Mesenchymal stem cell (in vitro differentiated cells and primary cell): ENCODE results near the gene ULBP3.

Experiments used
- DNase-seq: peaks from one replicate; pipeline ENCODE4 v3.0.0-alpha.2; 2013
- H2AFZ ChIP-seq: one replicate; pipeline ENCODE4 v1.6.1; 2013; ENCODE audit warnings: low read depth, mild to moderate bottlenecking, control low read depth, inconsistent platforms, low read length, moderate library complexity
- H2AK5ac ChIP-seq: 2 replicates; pipeline ENCODE4 v1.6.1; 2013; ENCODE audit warnings: low read length, moderate library complexity, mild to moderate bottlenecking, inconsistent platforms; ENCODE audit not compliant: severe bottlenecking
- H2BK120ac ChIP-seq: one replicate; pipeline ENCODE4 v1.6.1; 2013; ENCODE audit warnings: low read depth, mild to moderate bottlenecking, inconsistent platforms, low read length, moderate library complexity
- H2BK12ac ChIP-seq, 2 experiments: one replicate each; pipeline ENCODE4 v1.6.1; 2013; ENCODE audit warnings: inconsistent platforms in 2 of 2, low read length in 2 of 2, mild to moderate bottlenecking in 2 of 2, moderate library complexity in 2 of 2, control low read depth in 1 of 2
- H2BK15ac ChIP-seq: one replicate; pipeline ENCODE4 v1.6.1; 2013; ENCODE audit warnings: mild to moderate bottlenecking, low read depth, inconsistent platforms; ENCODE audit not compliant: poor library complexity, severe bottlenecking
- H2BK5ac ChIP-seq: 2 replicates; pipeline ENCODE4 v1.6.1; 2013; ENCODE audit warnings: low read depth, mild to moderate bottlenecking, low read length, control low read depth, inconsistent platforms; ENCODE audit not compliant: poor library complexity, severe bottlenecking
- H3K14ac ChIP-seq, 2 experiments: one replicate each; pipeline ENCODE4 v1.6.1; 2013; ENCODE audit warnings: inconsistent platforms in 2 of 2, low read length in 2 of 2, control low read depth in 1 of 2, mild to moderate bottlenecking in 1 of 2, moderate library complexity in 1 of 2
- H3K18ac ChIP-seq, 2 experiments: one replicate each; pipeline ENCODE4 v1.6.1; 2013; ENCODE audit warnings: inconsistent platforms in 2 of 2, low read length in 2 of 2, control low read depth in 1 of 2, low read depth in 1 of 2, mild to moderate bottlenecking in 1 of 2
- H3K23ac ChIP-seq, 2 experiments: one replicate each; pipeline ENCODE4 v1.6.1; 2013; ENCODE audit warnings: inconsistent platforms in 2 of 2, low read length in 2 of 2, mild to moderate bottlenecking in 2 of 2, moderate library complexity in 2 of 2, control low read depth in 1 of 2
- H3K27ac ChIP-seq: 2 replicates; pipeline ENCODE4 v1.5.1; 2013; ENCODE audit warnings: mild to moderate bottlenecking, moderate library complexity, low read length, control low read depth, inconsistent platforms; ENCODE audit not compliant: poor library complexity, severe bottlenecking
- H3K27me3 ChIP-seq, 2 experiments: 2 replicates each; pipeline versions ENCODE4 v1.6.1 to v1.7.0; 2013; ENCODE audit warnings: low read length in 2 of 2, mild to moderate bottlenecking in 2 of 2, moderate library complexity in 2 of 2, control low read depth in 1 of 2, inconsistent platforms in 1 of 2; ENCODE audit not compliant: control insufficient read depth in 1 of 2, insufficient read depth in 1 of 2
- H3K36me3 ChIP-seq, 2 experiments: 2 replicates each; pipeline versions ENCODE4 v1.6.1 to v1.7.0; 2013; ENCODE audit warnings: low read length in 2 of 2, control low read depth in 1 of 2, inconsistent platforms in 1 of 2, low read depth in 1 of 2, mild to moderate bottlenecking in 1 of 2; ENCODE audit not compliant: insufficient read depth in 2 of 2, control insufficient read depth in 1 of 2
- H3K4ac ChIP-seq, 2 experiments: one replicate each; pipeline ENCODE4 v1.6.1; 2013; ENCODE audit warnings: inconsistent platforms in 2 of 2, low read length in 2 of 2, mild to moderate bottlenecking in 2 of 2, moderate library complexity in 2 of 2, control low read depth in 1 of 2, low read depth in 1 of 2
- H3K4me1 ChIP-seq: 2 replicates; pipeline ENCODE4 v1.6.1; 2013; ENCODE audit warnings: low read depth, low read length, control low read depth; ENCODE audit not compliant: control insufficient read depth, insufficient read depth
- H3K4me2 ChIP-seq: 2 replicates; pipeline ENCODE4 v1.6.1; 2013; ENCODE audit warnings: low read length, mild to moderate bottlenecking, inconsistent platforms; ENCODE audit not compliant: poor library complexity, severe bottlenecking
- H3K4me3 ChIP-seq, 2 experiments: 2 replicates each; pipeline versions ENCODE4 v1.5.1 to v1.7.0; 2013; ENCODE audit warnings: low read length in 2 of 2, mild to moderate bottlenecking in 2 of 2, control low read depth in 1 of 2, low read depth in 1 of 2; ENCODE audit not compliant: insufficient read depth in 1 of 2
- H3K79me1 ChIP-seq: replicated peaks from 2 replicates; pipeline ENCODE4 v1.6.1; 2013; ENCODE audit warnings: mild to moderate bottlenecking, control low read depth, low read length, inconsistent platforms; ENCODE audit not compliant: poor library complexity, severe bottlenecking
- H3K9ac ChIP-seq: 2 replicates; pipeline ENCODE4 v1.7.0; 2013; ENCODE audit warnings: mild to moderate bottlenecking, low read length, moderate library complexity
- H3K9me3 ChIP-seq: 2 replicates; pipeline ENCODE4 v1.7.0; 2013; ENCODE audit warnings: mild to moderate bottlenecking, low read length; ENCODE audit not compliant: control insufficient read depth
- H4K8ac ChIP-seq: one replicate; pipeline ENCODE4 v1.6.1; 2013; ENCODE audit warnings: inconsistent platforms, mild to moderate bottlenecking, low read length, moderate library complexity
- H4K91ac ChIP-seq: one replicate; pipeline ENCODE4 v1.6.1; 2013; ENCODE audit warnings: mild to moderate bottlenecking, low read length, inconsistent platforms
- WGBS: methylation state at CpG from one replicate; pipeline ENCODE4 v1.1.7; 2013; ENCODE audit warnings: mixed read lengths; 5-methylcytosine and 5-hydroxymethylcytosine counted together

ULBP3 gene

DNA sequence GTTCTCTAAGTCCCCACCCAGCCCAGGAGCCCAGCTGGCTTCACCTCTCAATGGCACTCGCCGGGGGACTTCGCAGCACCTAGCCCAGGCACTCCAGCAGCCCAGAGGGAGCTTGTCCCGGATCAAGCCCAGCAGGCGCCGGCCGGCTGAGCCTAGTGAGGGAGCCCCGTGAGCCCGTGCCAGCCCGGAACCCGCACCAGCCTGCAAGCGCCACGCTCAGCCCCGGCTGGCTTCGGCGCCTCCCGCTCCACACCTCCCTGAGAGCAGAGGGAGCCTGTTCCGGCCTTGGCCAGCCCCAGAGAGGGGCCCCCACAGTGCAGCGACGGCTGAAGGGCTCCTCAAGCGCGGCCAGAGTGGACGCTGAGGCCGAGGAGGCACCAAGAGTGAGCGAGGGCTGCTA, 46.8 kb upstream of the ULBP3 start:
- no peak overlapping the region for H3K4me3 ChIP-seq
- no peak overlapping the region for H3K9ac ChIP-seq
- no peak overlapping the region for H2BK120ac ChIP-seq
- H3K27me3 ChIP-seq = peaks cover 10 to 38% of the 10 kb centered on the region in 2 experiments
- no peaks in the 10 kb centered on the region for H3K4me1 ChIP-seq
- H3K14ac ChIP-seq = no peak overlapping the region
- H3K4me2 ChIP-seq = no peak overlapping the region
- no peak overlapping the region for H2AFZ ChIP-seq
- no peaks in the 10 kb centered on the region for H3K79me1 ChIP-seq
- H2AK5ac ChIP-seq = no peak overlapping the region
- H3K27ac ChIP-seq = no peak overlapping the region
- H2BK15ac ChIP-seq = no peak overlapping the region
- H3K36me3 ChIP-seq = no peaks in the 10 kb centered on the region
- DNase-seq = no peak
- no peak overlapping the region for H2BK5ac ChIP-seq
- H2BK12ac ChIP-seq = no peak overlapping the region
- H3K23ac ChIP-seq = no peak overlapping the region
- no peaks in the 10 kb centered on the region for H3K9me3 ChIP-seq
- H4K8ac ChIP-seq = no peak overlapping the region
- no peak overlapping the region for H4K91ac ChIP-seq
- no peak overlapping the region for H3K4ac ChIP-seq
- no peak overlapping the region for H3K18ac ChIP-seq
- WGBS = 93% methylated on average over 25 of the region's 25 CpGs

DNA sequence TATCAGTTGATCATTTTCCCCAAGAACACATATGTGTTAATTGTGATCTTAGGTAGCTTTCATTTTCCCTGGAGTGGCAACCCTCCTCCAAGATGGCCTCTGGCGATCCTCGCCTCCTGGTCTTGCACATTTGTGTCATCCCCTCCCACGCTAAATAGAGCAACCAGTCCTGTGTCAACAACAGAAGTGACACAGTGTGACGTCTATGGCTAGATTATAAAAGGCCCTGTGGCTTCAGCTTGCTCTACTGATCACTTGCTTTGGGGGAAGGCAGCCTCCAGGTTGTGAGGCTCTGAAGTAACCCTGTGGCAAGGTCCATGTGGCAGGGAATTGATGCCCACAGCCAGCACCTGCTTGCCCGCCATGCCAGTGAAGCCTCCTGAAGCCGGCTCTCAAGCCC, 43.3 kb upstream of the ULBP3 start:
- Histone ChIP-seq H2AK5ac (no peak overlapping the region), H4K8ac (no peak overlapping the region), H3K9me3 (no peaks in the 10 kb centered on the region), H2BK15ac (no peak overlapping the region), H3K4me2 (no peak overlapping the region), H3K23ac (no peak overlapping the region), H3K27ac (no peak overlapping the region), H3K79me1 (no peaks in the 10 kb centered on the region), H2BK120ac (no peak overlapping the region), H3K9ac (no peak overlapping the region), H3K14ac (no peak overlapping the region), H2BK5ac (no peak overlapping the region), H4K91ac (no peak overlapping the region), H3K18ac (no peak overlapping the region), H3K4me3 (no peak overlapping the region), H3K27me3 (peaks cover 10 to 41% of the 10 kb centered on the region in 2 experiments), H3K4ac (no peak overlapping the region), H2BK12ac (no peak overlapping the region), H3K36me3 (no peaks in the 10 kb centered on the region), H3K4me1 (no peaks in the 10 kb centered on the region), H2AFZ (no peak overlapping the region)
- 86% methylated on average over 6 of the region's 6 CpGs for WGBS
- DNase-seq = no peak

DNA sequence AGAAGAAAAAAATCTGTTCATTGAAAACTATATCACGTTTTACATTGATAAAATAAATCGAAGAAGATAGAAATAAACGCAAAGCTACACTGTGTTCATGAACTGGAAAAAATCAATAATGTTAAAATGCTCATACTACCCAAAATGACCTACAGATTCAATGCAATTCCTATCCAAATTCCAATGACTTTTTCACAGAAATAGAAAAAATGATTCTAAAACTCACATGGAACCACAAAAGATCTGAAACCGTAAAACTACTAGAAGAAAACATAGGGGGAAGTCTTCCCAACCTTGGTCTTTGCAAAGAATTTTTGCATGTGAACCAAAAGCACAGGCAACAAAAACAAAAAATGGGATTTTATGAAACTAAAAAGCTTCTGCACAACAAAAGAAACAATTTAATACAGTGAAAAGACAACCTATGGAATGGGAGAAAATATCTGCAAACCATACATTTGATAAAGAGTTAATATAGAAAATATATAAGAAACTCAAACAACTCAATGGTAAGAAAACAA, 33.9 kb upstream of the ULBP3 start:
- 98% methylated on average over 4 of the region's 4 CpGs for WGBS
- H3K36me3 ChIP-seq = no peaks in the 10 kb centered on the region
- H2AK5ac ChIP-seq = no peak overlapping the region
- H3K4me3 ChIP-seq = no peak overlapping the region
- no peaks in the 10 kb centered on the region for H3K79me1 ChIP-seq
- no peak overlapping the region for H2AFZ ChIP-seq
- no peak overlapping the region for H4K8ac ChIP-seq
- H3K14ac ChIP-seq = no peak overlapping the region
- H3K4me2 ChIP-seq = no peak overlapping the region
- H2BK15ac ChIP-seq = no peak overlapping the region
- no peaks in the 10 kb centered on the region for H3K4me1 ChIP-seq
- H3K9ac ChIP-seq = no peak overlapping the region
- no peak overlapping the region for H4K91ac ChIP-seq
- DNase-seq = no peak
- no peak overlapping the region for H3K23ac ChIP-seq
- no peak overlapping the region for H2BK120ac ChIP-seq
- peaks cover 7 to 24% of the 10 kb centered on the region in 2 experiments for H3K27me3 ChIP-seq
- H2BK5ac ChIP-seq = no peak overlapping the region
- no peak overlapping the region for H3K27ac ChIP-seq
- H2BK12ac ChIP-seq = no peak overlapping the region
- H3K9me3 ChIP-seq = no peaks in the 10 kb centered on the region
- H3K4ac ChIP-seq = no peak overlapping the region
- H3K18ac ChIP-seq = no peak overlapping the region

DNA sequence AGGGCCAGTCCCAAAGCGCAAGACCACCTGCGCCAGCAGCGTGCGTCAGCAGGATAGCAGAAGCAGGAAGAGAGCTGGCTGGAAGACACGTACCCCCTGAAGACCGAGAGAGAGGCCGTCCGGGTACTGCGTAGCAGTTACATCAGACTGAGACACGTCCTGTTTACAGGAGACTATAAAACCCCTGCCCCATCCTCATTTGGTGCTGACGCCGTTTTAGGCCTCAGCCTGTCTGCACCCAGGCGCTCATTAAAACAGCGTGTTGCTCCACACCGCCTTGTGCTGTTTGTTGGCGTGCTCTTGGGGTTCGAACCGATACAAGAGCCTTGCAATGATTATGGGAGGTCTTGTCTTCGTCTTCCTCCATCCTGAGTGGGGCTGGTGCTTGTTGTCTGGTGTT, 31.8 kb upstream of the ULBP3 start:
- 92% methylated on average over 19 of the region's 19 CpGs for WGBS
- Histone ChIP-seq H3K36me3 (no peaks in the 10 kb centered on the region), H2BK120ac (no peak overlapping the region), H2BK12ac (no peak overlapping the region), H2AFZ (no peak overlapping the region), H3K4me2 (no peak overlapping the region), H4K8ac (no peak overlapping the region), H3K4me3 (no peak overlapping the region), H2BK5ac (no peak overlapping the region), H3K4ac (no peak overlapping the region), H3K14ac (no peak overlapping the region), H3K27me3 (peaks cover 19 to 35% of the 10 kb centered on the region in 2 experiments), H3K9ac (no peak overlapping the region), H3K23ac (no peak overlapping the region), H3K27ac (no peak overlapping the region), H3K4me1 (no peaks in the 10 kb centered on the region), H2AK5ac (no peak overlapping the region), H3K79me1 (no peaks in the 10 kb centered on the region), H2BK15ac (no peak overlapping the region), H3K18ac (no peak overlapping the region), H3K9me3 (no peaks in the 10 kb centered on the region), H4K91ac (no peak overlapping the region)
- no peak for DNase-seq
